HuH-7 (cell line): Measurements from ENCODE around the gene PDCD6IP.
"Not testable (repeated sequence)": the region's sequence is repeated elsewhere in the genome, so short reads cannot be mapped to it uniquely, and the experiment has no call there.

Experiments used
- DNase-seq: peaks from one replicate; pipeline ENCODE4 v3.0.0; 2011; ENCODE audit warnings: low spot score

Gene PDCD6IP

DNA sequence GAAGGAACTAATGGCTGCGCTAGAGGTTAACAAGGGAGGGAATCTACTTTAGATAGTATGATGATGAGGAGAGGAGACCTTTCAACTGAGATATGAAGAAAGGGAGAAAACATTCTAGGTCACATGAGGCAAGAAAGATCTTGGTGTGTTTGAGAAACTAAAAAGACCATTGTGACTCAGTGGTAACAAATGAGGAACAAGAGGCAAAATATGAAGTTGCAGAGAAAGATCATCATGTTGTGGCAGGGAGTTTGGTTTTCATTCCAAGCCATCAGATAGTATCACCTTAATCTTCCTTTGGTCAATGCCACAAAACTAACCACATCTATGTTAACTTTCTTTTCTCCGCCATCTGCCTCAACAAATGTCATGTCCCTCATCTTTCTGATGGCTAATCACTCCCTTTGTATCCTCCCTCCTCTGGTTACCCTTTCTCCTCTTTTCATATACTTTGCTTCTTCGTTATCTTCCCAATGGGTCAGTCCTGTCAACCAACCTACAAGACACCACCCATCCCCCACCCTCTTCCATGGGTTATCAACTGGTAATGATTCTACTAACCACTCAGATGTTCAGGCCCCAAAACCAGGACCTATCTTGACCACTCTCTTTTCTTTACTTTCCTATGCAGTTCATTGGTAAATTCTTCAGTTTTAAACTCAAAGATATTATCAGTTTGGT is 2.4 kb upstream of the PDCD6IP start:
- DNase-seq: no peak

DNA sequence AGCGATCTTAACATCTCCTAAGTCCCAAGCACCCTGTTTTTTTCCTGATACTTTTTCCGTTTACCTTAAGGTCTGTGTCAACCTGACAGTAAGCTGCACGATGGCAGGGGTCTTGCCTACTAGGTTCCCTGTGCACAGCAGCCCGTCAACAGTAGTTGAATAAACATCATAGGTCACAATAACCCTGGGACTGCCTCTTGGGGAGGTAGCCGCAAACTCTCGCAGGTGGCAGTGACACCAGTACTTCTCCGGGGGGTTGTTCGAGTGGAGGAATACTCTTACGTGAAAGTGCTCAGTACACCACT is 365 bp upstream of the PDCD6IP start:
- no peak for DNase-seq

DNA sequence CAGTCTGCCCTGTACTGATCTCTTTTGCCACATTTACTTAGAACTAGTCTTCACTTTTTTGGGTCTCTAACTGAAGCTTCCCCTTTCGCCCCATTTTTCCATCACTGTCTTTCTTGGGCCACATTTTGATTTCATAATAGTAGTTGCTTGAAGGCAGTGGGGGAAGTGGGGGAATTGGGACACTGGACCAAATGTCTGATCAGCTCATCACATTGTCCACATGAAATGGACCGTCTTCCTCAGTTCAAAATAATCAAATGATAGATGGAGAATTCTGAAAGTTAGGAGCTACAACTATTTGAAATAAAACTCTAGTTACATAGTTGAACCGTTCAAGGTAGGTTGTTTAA is 747 bp downstream of the PDCD6IP start:
- no peak for DNase-seq

DNA sequence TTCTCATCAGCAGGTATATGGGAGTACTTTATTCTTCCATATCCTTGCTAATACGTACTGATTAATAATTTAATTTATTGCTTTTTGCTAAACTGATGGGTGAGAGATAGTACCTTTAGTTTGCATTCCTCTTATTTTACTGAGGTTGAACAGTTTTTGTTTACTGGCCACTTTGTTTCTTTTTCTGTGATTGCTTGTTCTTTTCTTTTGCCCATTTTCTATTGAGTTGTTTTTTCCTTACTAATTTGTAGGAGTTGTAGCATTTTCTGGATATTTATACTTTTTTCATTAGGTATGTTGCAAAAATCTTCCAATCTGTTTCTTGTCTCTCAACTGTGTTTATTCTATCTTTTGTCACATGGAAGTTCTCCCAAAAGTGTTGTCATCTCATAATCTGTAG is 4.8 kb downstream of the PDCD6IP start:
- DNase-seq: no peak

DNA sequence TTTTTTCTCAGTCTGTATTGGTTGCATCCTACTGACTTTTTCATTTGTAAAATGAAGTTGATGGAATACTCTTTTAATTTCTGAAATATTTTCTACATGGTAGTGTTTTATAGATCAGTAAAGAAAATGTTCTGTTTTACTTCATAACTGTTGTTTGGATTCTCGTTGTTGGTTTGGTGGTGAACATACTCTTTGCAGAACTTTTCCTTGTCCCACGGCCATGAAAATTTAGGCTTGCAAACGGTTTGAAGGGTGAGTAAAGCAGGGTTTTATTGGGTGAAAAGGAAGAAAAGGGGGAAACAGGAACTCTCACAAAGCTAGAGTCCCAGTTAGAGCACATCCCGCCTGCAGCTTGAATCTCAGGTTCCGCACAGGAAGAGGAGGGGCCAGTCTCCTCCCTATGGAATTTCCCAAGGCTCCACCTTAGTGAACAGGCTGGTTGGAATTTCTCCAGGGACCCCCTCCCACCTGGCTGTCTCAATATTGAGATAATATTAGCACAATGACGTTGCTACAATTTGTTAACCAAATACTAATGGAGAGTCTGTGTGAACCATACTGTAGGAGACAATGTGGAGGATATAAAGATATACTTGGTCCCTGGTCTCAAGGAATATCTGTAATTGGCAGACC is 5.6 kb downstream of the PDCD6IP start:
- no peak for DNase-seq

DNA sequence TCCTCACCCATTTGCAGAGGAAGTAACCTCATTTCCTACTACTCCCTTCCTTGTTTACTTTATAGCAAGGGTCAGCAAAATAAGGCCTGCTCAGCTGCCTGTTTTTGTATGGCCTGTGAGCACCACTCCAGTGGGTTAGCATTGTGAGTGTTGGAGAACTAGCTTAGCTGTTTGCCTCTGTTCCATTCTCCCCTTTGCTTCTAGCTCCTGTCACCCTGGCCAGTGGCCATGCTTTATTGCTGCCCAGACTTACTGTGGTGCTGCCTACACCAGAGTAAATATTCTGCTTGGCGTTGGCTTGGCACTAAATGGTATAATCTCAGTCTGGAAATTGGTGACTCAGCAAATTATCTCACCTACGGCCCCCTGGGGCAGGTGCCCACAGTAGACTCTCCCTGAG is 8.8 kb downstream of the PDCD6IP start:
- no peak for DNase-seq

DNA sequence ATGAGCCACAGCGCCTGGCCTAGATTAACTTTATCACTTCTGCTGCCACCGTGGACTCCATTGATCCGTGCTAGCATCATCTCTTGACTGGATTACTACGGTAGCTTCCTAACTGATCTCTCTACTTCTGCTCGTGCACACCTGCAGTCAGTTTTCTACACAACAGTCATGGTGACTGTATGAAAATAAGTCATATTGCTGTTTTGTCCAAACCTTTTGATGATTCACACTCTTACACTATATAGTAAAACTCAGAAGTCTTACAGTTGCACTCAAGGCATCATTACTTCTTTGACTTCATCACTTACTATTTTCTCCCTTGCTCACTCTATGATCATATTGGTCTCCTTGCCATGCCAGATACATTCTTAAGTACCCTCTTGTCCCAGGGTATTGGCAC is 10.1 kb downstream of the PDCD6IP start:
- DNase-seq: no peak

DNA sequence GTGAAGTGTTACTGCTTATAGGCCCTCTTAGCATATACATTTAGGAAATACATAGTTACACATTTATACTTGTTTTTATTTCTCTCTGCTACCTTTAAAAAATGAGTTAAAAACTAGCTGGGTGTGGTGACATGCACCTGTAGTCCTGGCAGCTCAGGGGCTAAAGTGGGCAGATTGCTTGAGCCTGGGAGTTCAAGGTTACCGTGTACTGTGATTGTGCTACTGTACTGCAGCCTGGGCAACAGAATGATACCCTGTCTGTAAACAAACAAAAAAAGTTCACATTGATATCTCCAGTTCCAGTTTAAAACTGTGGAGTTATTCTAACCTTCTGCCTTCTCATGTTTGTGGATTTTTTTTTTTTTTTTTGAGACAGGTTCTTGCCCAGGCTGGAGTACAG is 12.1 kb downstream of the PDCD6IP start:
- no peak for DNase-seq

DNA sequence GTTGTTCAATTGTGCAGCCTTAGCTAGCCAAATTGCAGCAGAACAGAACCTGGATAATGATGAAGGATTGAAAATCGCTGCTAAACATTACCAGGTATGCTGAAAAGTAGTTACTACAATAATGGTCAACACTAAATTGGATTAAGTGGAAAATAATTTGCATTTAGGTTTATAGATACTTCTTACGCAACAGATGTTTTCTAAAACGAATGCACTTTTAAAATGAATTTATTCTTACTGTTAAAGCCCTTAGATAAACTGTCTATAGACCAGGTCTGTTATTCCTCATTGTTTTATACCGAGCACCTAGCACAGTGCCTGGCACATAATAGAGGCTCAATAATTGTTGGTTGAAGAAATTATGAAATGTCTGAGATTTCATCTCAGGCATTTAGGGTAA is 23.6 kb downstream of the PDCD6IP start:
- no peak for DNase-seq

DNA sequence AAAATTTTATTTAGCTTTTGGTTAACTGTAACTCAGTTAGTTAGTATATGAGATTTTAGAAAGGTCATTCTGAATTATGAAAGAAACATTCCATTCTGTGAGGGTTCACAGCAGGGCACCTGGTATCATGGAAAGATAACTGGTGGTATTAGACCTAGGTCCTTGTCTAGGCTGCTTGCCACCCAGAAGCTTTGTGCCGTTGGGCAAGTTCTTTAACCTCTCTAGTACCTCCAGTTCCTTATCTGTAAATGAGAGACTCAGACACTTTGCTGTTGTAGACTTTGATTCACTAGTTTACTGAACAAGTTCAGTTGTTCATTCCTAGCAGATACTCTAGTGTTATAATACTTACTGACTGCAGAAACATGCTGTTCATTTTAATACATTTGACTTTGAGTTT is 25.4 kb downstream of the PDCD6IP start:
- DNase-seq: no peak

DNA sequence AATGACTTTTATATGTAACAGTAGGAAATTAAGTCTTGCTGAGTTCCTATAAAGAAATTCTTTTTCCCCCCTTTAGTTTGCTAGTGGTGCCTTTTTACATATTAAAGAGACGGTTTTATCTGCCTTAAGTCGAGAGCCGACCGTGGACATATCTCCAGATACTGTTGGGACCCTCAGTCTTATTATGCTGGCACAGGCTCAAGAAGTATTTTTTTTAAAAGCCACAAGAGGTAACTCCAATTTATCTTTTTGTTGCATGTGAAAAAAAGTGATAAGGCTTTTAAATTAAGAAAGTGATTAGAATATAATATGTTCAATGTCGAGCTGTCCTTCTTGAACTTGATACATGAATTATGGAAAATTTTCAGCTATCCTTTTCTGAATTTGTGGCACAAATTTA is 26.7 kb downstream of the PDCD6IP start:
- DNase-seq: no peak

DNA sequence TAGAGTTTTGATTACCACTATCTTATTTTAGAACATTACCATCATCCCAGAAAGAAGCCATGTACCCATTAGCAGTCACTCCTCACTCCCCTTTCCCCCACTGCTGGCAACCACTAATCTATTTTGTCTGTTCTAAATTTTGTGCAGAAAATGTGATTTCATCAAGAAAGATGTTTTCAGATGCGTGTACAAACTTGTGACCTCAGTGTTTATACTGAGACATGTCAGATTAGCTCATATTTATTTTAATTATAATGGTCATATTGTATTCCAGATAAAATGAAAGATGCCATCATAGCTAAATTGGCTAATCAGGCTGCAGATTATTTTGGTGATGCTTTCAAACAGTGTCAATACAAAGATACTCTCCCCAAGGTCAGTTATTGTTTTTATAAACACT is 27.8 kb downstream of the PDCD6IP start:
- DNase-seq: no peak

DNA sequence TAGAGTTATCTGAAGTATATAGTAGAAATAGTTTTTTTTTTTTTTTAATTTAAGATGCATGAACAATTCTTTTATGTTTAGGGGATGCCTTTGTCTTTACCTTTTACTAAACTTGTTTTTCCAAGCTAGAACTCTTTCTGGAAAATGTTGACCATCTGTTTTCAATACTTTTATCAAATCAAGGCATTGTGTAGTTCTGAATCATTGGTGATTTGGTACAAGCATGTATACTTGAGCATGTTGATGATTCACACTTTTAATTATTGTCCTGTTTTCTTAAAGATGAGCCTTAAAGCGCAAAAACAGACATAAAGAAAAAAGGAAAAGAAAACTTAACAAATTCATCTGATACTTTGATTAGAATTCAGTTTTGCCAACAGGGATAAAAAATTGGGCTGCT is 28.3 kb downstream of the PDCD6IP start:
- DNase-seq: no peak

DNA sequence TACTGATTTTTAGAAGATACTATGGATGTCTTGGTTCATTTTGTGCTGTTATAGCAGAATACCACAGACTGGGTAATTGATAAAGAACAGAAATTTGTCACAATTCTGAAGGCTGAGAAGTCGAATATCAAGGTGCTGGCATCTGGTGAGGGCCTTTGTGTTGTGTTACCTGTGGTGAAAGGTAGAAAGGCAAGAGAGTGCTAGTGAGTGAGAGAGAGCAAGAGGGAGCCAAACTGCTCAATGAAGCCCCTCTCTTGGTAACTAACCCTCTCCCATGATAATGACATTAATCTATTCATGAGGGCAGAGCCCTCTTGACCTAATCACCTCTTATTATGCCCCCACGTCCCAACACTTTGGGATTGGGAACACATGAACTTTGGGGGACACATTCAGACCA is 31.3 kb downstream of the PDCD6IP start:
- no peak for DNase-seq

DNA sequence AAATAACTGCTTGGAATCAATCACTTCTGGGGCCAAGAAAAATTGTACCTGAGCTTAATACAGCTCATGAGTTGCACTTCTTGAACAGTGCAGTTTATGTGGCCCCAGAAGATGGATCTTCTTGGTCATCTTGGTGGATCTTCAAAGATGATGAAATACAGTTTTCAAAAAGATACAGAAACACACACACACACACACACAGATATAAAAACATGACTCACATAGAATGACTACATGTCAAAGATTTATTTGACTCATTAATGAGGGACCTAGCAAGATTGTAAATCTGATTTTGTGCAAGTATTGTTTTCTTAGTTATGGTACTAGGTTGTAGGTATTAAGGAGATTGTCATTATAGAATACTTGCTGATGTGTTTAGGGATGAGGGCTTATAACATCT is 32.6 kb downstream of the PDCD6IP start:
- no peak for DNase-seq

DNA sequence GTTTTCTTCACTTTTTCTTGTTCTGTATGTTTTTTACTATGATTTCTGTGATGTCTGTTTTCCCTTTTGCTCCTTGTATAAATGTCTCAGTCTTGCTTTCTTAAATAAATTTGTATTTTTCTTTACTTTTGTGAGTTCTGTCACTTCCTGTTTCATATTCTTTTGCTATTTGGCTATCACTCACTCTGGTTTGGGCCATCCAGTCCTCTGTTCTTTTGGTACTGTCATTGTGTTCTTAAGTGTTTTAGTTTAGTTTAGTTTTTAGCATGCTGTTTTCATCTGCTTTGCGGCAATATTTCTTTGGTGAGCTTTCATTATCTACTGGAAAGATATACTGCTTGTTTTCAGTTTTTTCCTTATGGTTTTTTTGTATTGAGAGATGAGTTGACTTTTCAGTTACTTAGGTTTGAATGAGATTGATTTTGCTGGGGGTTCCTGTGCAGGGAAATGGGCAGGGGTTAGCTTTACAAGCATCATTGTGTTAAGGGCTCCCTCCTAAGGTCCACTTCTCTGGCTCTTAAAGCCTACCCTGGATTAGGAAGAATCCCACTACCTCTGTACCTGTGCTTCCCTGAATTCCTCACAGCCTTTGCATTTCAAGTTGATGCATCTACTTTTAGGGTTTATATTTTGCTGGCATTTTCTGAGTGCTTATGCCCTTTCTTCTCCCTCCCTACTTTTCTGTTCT is 35.1 kb downstream of the PDCD6IP start:
- DNase-seq: no peak

DNA sequence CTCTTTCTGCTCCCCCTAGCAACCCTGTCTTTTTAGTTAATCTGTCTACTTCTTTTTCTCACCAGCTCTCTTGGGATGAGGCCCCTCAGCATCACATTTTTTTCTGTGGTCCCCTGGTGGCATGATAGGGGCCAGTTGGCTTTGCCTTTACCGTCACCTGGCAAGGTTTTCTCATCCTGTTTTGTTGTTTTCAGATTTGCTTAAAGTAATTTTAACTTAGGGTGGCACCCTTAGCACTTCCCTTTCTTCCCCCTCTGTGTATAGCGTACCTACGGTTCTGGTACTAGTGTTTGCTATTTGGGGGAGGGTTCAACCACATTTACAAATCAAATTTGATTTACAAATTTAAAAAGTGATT is 35.6 kb downstream of the PDCD6IP start:
- DNase-seq: no peak

DNA sequence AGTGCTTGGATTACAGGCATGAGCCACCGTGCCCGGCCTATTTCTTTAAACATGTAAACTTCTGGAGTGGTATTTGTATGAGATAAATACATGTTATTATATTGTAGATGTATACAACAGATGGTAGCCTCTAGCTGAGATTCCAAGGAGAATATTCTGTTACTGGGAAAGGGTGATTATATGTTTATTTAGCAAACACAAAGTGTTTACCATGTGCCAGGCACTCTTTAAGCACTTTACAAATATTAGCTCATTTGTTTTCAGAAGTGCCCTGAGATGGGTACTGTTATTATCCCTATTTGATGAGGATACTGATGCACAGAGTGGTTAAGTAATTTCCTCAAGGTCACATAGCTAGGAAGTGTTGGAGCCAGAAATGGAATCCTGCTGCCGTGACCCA is 38.8 kb downstream of the PDCD6IP start:
- not testable (repeated sequence) for DNase-seq

DNA sequence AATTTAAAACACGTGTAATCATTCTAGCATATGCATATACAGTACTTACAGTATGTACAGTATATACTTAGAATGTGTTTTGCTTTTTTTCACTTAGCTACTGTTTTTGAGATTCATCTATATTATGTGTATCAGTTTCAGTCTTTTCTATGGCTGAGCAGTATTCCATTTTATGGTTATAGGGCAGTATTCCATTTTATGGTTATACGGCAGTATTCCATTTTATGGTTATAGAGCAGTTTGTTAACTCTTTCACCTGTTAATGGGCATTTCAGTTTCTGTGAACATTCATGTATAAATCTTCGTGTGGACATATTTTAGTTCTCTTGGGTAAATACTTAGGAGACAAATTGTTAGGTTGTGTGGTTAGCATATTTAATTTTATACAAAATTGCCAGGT is 40.9 kb downstream of the PDCD6IP start:
- no peak for DNase-seq

DNA sequence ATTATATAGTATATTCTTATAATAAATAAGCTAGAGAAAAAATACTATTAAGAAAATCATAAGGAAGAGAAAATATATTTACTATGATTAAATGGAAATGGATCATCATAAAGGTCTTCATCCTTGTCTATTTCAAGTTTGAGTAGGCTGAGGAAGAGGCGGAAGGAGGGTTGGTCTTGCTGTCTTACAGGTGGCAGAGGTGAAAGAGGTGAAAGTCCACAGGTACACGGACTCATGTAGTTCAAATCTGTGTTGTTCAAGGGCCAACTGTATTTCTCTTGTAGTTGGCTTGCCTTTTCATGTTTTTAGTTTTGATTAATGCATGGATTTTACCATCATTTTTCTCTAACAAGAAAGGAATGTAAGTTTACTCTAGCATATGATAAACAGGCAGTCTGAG is 41.7 kb downstream of the PDCD6IP start:
- DNase-seq: no peak

DNA sequence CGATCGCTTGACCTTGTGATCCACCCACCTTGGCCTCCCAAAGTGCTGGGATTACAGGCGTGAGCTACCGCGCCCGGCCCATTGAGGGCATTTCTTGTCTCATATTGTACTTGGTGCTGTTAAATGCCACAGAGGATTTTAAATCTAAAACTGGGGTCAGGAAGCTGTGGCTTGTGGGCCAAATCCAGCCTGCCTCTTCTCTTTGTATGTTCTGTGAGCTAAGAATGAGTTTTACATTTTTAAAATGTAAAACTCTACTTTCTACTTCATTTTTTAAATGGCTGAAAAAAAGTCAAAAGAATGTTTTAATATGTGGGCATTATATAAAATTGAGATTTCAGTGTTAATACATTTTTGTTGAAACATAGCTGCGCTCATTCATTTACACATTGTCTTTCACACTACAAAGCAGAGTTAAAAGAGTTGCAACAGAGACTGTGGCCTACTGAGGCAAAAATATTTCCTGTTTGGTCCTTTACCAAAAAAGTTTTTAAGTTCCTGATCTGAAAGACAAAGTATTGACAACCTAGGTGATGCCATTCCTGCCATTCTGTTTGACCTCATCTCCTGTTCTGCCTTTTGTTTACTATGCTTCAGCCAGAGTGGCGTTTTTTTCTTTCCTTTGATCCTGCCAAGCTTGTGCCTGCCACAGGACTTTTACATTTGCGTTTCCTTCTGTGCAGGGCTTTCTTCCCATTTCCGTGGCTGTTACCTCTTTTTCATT is 50.4 kb downstream of the PDCD6IP start:
- no peak for DNase-seq

DNA sequence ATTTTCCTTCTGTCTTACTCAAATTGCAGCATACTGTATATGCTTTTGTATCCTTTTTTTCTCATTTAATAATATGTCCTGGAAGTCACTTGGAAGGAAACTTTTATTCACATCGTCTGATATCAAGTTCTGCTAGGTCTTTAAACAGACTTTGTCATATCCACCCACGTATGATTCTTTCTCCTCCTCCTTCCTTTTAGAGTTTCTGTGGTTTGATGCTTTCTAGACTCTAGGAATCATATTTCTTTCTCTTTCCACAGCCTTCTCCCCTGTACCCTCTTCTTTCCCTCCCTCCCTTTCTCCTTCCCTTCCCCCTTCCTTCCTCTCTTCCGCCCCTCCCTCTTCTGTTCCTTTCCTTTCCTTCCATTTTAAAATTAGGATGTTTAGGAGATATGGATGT is 52.2 kb downstream of the PDCD6IP start:
- not testable (repeated sequence) for DNase-seq

DNA sequence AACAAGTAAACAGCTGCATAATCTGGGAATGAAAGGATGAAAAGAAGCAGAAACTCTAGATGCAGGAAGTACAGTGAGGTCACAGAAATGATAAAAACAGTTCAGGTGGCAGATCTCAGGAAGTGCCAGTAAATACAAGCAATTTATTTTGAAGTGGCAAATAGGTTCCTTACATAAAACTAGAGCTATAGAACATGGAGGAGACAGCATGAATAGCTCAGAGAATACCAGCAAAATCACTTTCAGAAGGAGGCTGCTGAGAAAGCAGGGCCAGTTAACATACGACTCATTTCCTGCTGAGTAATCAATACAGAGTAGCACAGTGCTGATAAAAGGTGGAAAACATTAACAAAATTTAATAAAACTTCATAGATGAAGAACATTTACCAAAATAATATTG is 57.0 kb downstream of the PDCD6IP start:
- DNase-seq: not testable (repeated sequence)
